ENCODE measurements around the gene VKORC1L1.

VKORC1L1 gene

DNA sequence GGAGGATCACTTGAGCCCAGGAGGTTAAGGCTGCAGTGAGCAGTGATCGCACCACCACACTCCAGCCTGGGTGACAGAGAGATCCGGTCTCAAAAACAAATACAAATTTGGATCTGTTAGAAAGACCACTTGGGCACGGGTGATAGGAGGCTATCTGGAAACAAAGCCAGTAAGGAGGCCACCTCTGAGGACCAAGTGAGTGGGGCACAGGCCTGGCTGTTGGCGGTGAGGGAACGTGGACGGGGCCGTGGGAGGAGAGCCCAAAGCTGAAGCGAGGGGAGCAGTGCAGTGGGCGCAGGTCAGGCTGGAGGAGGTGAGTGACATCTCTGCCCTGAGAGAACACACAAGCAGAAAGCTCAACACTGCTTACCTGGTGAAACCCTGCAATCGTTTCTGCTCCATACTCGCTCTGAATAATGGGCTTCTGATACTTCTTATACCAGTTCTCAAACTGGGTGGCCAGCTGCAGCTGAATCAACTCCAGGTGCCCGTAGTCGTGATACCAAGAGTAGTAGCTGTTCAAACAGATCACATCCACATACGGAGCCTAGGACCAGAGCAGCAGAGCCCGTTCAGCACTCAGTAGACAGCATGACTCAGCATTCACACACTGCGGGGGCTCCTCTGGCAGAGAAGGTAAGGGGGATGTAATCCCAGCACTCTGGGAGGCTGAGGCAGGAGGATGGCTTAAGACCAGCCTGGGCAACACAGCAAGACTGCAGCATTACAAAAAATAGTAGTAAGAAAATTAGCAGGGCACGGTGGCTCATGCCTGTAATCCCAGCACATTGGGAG lies 94.7 kb downstream of the VKORC1L1 start:
- TF ChIP-seq CTCF (IDR thresholded peaks at IDR 0.05; ENCODE audit: low read depth, low read length) = no peak
- no peak overlapping the region for H3K4me3 ChIP-seq (replicated peaks in 1 of 2; ENCODE audit: low read depth in 2 of 2, low read length in 2 of 2)
- DNase-seq (ENCODE audit: low read depth in 2 of 2) = no peak

DNA sequence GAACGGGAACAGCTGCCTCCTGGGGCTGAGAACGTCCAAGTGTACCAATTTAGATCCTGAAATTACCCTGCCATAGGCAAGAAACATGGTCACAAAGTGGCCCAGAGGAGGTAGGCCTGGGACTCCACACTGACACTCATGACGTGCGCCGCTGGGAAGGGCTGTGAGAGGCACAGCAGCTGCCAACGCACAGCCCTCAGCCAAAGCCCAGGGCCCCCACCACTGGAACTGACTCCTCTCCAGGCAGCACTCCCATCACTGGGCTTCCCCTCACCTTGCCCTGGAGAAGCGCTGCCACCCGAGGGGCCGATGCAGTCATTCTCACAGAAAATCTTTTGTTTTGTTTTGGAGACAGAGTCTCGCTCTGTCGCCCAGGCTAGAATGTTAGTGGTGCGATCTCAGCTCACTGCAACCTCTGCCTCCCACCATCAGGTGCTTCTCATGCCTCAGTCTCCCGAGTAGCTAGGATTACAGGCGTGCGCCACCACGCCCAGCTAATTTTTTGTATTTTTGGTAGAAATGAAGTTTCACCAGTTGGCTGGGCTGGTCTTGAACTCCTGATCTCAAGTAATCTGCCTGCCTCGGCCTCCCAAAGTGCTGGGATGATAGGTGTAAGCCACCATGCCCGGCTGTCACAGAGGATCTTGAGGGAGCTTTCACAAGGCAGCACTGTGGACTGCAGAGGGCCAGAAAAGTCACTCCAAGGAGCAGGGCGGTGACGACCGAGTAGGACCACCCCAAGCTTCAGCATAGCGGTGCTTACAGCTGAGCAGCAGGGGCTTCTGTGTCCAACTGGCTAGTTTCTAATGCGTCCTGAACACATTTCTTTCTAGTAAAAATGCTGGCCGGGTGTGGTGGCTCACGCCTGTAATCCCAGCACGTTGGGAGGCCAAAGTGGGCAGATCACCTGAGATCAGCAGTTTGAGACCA lies 95.6 kb downstream of the VKORC1L1 start:
- TF ChIP-seq CTCF (IDR thresholded peaks at IDR 0.05; ENCODE audit: low read depth, low read length) = no peak
- no peak for DNase-seq (ENCODE audit: low read depth in 2 of 2)
- H3K4me3 ChIP-seq (replicated peaks in 1 of 2; ENCODE audit: low read depth in 2 of 2, low read length in 2 of 2) = no peak overlapping the region

DNA sequence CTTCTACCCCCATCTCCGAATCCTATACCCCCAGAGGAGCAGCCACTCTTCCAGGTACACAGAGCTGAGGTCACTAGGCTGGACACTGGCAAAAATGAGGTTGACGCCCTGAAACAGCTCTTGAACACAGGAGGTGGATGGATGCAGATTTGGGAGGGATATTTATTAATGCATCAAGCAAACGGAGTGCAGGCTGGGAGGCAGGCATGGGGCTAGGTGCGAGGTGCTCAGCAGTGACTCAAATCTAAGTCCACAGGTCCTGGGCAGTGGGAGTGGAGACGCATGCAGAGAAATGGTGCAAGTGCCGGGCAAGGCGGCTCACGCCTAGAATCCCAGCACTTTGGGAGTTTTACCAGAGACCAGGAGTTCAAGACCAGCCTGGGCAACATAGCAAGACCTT lies 98.1 kb downstream of the VKORC1L1 start:
- no peak for DNase-seq (ENCODE audit: low read depth in 2 of 2)
- H3K4me3 ChIP-seq (replicated peaks in 1 of 2; ENCODE audit: low read depth in 2 of 2, low read length in 2 of 2) = no peak overlapping the region
- no peak for TF ChIP-seq CTCF (IDR thresholded peaks at IDR 0.05; ENCODE audit: low read depth, low read length)

GRCh38 chr7:65972976-65973375 lies 100.1 kb downstream of the VKORC1L1 start:
- no peak overlapping the region for H3K4me3 ChIP-seq (replicated peaks in 1 of 2; ENCODE audit: low read depth in 2 of 2, low read length in 2 of 2)
- TF ChIP-seq CTCF (IDR thresholded peaks at IDR 0.05; ENCODE audit: low read depth, low read length) = no peak

DNA sequence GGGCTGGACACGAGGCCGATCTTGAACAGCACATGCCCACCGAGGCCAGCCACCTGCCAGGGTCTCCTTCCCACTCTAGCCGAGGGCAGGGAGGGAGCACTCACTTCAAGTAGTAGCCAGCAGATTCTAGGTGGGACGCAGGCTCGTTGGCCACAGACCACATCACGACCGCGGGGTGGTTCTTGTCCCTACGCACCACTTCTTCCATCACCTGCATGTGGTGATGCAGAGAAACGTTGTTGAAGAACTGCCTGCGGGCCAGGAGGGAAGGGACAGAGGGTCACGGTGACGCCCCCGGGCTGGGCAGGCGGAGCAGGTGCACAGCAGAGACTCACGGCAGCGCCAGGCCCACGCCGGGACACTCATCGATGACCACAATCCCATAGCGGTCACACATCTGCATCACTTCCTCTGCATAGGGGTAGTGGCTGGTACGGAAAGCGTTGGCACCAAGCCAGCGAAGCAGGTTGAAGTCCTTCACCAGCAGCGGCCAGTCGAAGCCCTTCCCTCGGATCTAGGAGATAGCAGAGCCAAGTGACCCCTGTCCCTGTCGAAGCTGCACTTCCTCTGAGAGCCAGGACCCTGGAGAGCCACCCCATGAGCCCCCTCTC lies 101.4 kb downstream of the VKORC1L1 start:
- DNase-seq (ENCODE audit: low read depth in 2 of 2) = no peak
- H3K4me3 ChIP-seq (replicated peaks in 1 of 2; ENCODE audit: low read depth in 2 of 2, low read length in 2 of 2) = no peak overlapping the region
- no peak for TF ChIP-seq CTCF (IDR thresholded peaks at IDR 0.05; ENCODE audit: low read depth, low read length)

More at GRCh38 chr7:65972976-65973375, 100.1 kb downstream of the VKORC1L1 start:
- no peak for DNase-seq (ENCODE audit: low read depth in 2 of 2)

DNA sequence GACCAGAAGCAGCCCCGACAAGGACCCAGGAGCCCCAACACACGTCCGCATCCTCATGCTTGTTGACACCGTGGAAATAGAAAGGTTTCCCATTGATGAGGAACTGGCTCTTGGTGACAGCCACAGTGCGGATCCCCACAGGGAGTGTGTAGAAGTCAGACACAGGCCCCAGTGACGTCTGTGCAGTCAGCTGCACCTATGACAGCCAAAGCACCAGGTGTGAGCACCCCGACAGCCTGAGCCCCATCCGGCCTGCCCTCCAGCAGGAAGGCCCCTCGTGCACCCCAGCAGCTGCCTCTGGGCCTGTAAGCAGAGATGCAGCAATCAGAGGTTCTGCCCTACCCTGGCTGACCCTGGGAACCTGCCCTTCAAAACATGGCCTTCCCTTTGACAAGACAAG lies 102.0 kb downstream of the VKORC1L1 start:
- TF ChIP-seq CTCF (IDR thresholded peaks at IDR 0.05; ENCODE audit: low read depth, low read length) = no peak

More for the DNA sequence above, 102.0 kb downstream of the VKORC1L1 start:
- DNase-seq (ENCODE audit: low read depth in 2 of 2) = no peak
- no peak overlapping the region for H3K4me3 ChIP-seq (replicated peaks in 1 of 2; ENCODE audit: low read depth in 2 of 2, low read length in 2 of 2)

Measured in cardiac fibroblast (primary cell).